ENCODE data around the gene RPTOR.

GRCh38 chr17:80512233-80512632 lies 32.4 kb upstream of the RPTOR start:
- TF ChIP-seq SMC3 (IDR thresholded peaks at IDR 0.05; ENCODE audit: low read depth, low read length) = no peak
- TF ChIP-seq JUND (IDR thresholded peaks at IDR 0.05) = no peak
- no peak for TF ChIP-seq CTCF (IDR thresholded peaks at IDR 0.05)
- no peak for TF ChIP-seq CHD2 (IDR thresholded peaks at IDR 0.05; ENCODE audit: low read length, partially characterized antibody)
- no peak for TF ChIP-seq GATA2 (CRISPR knock-in tag; IDR thresholded peaks at IDR 0.05)
